ENCODE measurements around the gene SERTAD1. TPM values are rescaled to one million over a fixed set of nuclear protein-coding genes. Genes with fewer than 3 reads are reported as not detected.

The SERTAD1 gene
- total RNA-seq, 1 donor from 2014 or later = 13.4 TPM

DNA sequence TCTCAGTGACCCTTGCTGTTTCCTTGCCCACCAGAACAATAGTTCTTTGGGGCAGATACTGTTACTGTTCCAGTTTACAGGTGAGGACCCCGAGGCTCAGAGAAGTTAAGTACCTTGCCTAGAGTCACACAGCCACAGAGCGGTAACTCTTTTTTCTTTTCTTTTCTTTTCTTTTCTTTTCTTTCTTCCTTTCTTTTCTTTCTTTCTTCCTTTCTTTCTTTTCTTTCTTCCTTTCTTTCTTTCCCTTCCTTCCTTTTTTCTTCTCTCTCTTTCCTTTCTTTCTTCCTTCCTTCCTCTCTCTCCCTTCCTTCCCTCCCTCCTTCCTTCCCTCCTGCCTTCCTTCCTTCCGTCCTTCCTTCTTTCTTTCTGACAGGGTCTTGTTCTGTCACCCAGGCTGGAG is 7.8 kb downstream of the SERTAD1 start:
- no peak for ATAC-seq (ENCODE audit: low read depth)
- no peak overlapping the region for H3K4me3 Mint-ChIP-seq

DNA sequence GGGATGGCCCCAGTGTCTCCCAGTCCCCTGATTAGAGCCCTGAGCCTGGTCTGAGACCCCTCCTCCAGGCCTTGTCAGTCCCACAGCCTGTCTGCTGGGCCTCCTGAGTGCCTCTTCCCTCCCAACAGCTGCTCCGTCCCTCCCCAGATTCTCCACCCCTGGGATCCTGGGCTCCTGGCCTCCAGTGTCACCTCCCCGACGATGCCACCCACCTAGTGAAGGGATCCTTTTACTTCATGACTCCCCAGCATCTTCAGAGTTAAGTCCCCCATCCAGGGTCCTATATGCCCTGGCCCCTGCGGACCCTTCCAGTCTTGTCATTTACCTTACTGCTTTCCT is 8.2 kb downstream of the SERTAD1 start:
- Mint-ChIP-seq H3K36me3 (ENCODE audit: low read depth) (peaks cover 6% of the 10 kb centered on the region), H3K4me1 (peaks cover 17% of the 10 kb centered on the region), H3K4me3 (no peak overlapping the region), H3K27me3 (no peaks in the 10 kb centered on the region), H3K27ac (no peak overlapping the region), H3K9me3 (no peaks in the 10 kb centered on the region)
- DNase-seq (no peak), ATAC-seq (ENCODE audit: low read depth) (no peak)
- ChIA-PET POLR2A (interaction anchor here (0.6 kb wide), 2 partner anchors 731 to 1965 kb away, joined by 4 read pairs; no protein-coding TSS in a partner anchor), CTCF (interaction anchor here (1.5 kb wide), 1 partner anchor 112 kb away, joined by 4 read pairs; no protein-coding TSS in a partner anchor)
- intact Hi-C loops (cut with micrococcal nuclease) = no loop called here
- no peak for TF ChIP-seq CTCF (IDR thresholded peaks at IDR 0.05)

More for the DNA sequence above, 7.8 kb downstream of the SERTAD1 start:
- peaks cover 17% of the 10 kb centered on the region for H3K4me1 Mint-ChIP-seq
- no peaks in the 10 kb centered on the region for H3K27me3 Mint-ChIP-seq
- no peak for TF ChIP-seq CTCF (IDR thresholded peaks at IDR 0.05)
- DNase-seq = no peak
- ChIA-PET CTCF (interaction anchor here (1.5 kb wide), 1 partner anchor 113 kb away, joined by 4 read pairs; no protein-coding TSS in a partner anchor), POLR2A (no interaction called here)
- peaks cover 8% of the 10 kb centered on the region for H3K36me3 Mint-ChIP-seq (ENCODE audit: low read depth)
- no peaks in the 10 kb centered on the region for H3K9me3 Mint-ChIP-seq
- no peak overlapping the region for H3K27ac Mint-ChIP-seq
- intact Hi-C loops (cut with micrococcal nuclease) = no loop called here

DNA sequence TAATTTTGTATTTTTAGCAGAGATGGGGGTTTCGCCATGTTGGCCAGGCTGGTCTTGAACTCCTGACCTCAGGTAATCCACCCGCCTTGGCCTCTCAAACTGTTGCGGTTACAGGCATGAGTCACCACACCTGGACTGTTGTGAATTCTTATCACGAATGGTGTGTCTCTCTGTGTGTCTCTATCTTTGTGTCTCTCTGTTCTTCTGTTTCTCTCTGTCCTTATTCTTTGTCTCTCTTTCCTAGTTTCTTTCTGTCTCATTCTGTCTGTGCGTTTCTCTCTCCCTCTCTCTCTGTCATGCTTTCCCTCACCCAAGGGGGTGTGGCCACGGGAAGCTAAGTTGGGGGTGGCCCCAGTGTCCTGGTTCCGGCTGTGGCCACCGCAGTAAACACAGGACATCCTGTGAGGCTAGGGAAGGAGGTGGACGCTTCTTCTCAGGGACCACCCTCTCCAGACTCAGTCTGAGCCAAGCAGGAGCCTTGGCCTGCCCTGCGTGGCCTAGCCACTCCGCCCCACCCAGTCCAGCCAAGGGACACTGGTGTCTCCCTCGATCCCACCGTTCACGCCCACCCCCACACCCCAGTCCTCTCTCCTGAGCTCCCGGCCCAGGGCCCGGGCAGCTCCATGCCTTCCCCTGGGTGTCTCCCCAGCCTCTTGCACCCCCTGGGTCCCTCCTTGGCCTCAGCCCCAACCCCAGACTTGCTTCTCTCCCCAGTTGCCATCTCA is 8.7 kb downstream of the SERTAD1 start:
- intact Hi-C loops (cut with micrococcal nuclease) = no loop called here
- ATAC-seq (ENCODE audit: low read depth) (no peak), DNase-seq (no peak)
- CTCF ChIA-PET = interaction anchor here (1.5 kb wide), 1 partner anchor 112 kb away, joined by 4 read pairs; no protein-coding TSS in a partner anchor
- no peak for TF ChIP-seq CTCF (IDR thresholded peaks at IDR 0.05)
- Mint-ChIP-seq H3K27me3 (no peaks in the 10 kb centered on the region), H3K4me1 (peaks cover 12% of the 10 kb centered on the region), H3K36me3 (ENCODE audit: low read depth) (peaks cover 2% of the 10 kb centered on the region), H3K27ac (no peak overlapping the region), H3K9me3 (no peaks in the 10 kb centered on the region), H3K4me3 (no peak overlapping the region)
- POLR2A ChIA-PET = interaction anchor here (0.6 kb wide), 2 partner anchors 732 to 1966 kb away, joined by 4 read pairs; no protein-coding TSS in a partner anchor

GRCh38 chr19:40415768-40416167 is 10.0 kb downstream of the SERTAD1 start:
- Mint-ChIP-seq H3K36me3 (ENCODE audit: low read depth) (no peaks in the 10 kb centered on the region), H3K4me3 (no peak overlapping the region), H3K4me1 (peaks cover 18% of the 10 kb centered on the region), H3K27me3 (no peaks in the 10 kb centered on the region), H3K27ac (no peak overlapping the region), H3K9me3 (no peaks in the 10 kb centered on the region)
- no peak for ATAC-seq (ENCODE audit: low read depth)
- intact Hi-C loops (cut with micrococcal nuclease) = no loop called here
- no peak for DNase-seq
- ChIA-PET CTCF (interaction anchor here (1.4 kb wide), 1 partner anchor 110 kb away, joined by 4 read pairs; no protein-coding TSS in a partner anchor), POLR2A (no interaction called here)
- TF ChIP-seq CTCF (IDR thresholded peaks at IDR 0.05) = no peak

Data from activated B cell treated with CpG ODN at 0.5 μM for 24 hours (primary cell).